Raji (cell line): ENCODE results near the gene ZFHX3.

ENCODE experiments used
- POLR2A ChIP-seq: IDR thresholded peaks from 2 replicates; pipeline ENCODE4 v1.6.1; 2011; ENCODE audit warnings: low read depth, low read length, control low read depth; ENCODE audit not compliant: insufficient read depth

ZFHX3 gene

GRCh38 chr16:72857834-72858664 is 189.9 kb downstream of the ZFHX3 start:
- no peak for TF ChIP-seq POLR2A

GRCh38 chr16:72856797-72857196 is 191.1 kb downstream of the ZFHX3 start:
- TF ChIP-seq POLR2A = no peak

- no peak for TF ChIP-seq POLR2A
These were observed 193.5 kb downstream of the ZFHX3 start for GRCh38 chr16:72854267-72854959.

- no peak for TF ChIP-seq POLR2A
These were observed 194.2 kb downstream of the ZFHX3 start for GRCh38 chr16:72853575-72854266.

GRCh38 chr16:72852421-72852820 is 195.5 kb downstream of the ZFHX3 start:
- TF ChIP-seq POLR2A = no peak

- no peak for TF ChIP-seq POLR2A
These were observed 197.1 kb downstream of the ZFHX3 start for GRCh38 chr16:72850853-72851252.

GRCh38 chr16:72850021-72850420 is 197.9 kb downstream of the ZFHX3 start:
- no peak for TF ChIP-seq POLR2A

GRCh38 chr16:72848759-72849664 is 198.9 kb downstream of the ZFHX3 start:
- TF ChIP-seq POLR2A = no peak

- no peak for TF ChIP-seq POLR2A
These were observed 199.9 kb downstream of the ZFHX3 start for GRCh38 chr16:72848028-72848400.

- no peak for TF ChIP-seq POLR2A
These were observed 200.5 kb downstream of the ZFHX3 start for GRCh38 chr16:72847187-72848027.

- no peak for TF ChIP-seq POLR2A
These were observed 201.3 kb downstream of the ZFHX3 start for GRCh38 chr16:72846594-72846993.

GRCh38 chr16:72845322-72846020 is 202.5 kb downstream of the ZFHX3 start:
- no peak for TF ChIP-seq POLR2A

GRCh38 chr16:72844225-72844920 is 203.6 kb downstream of the ZFHX3 start:
- no peak for TF ChIP-seq POLR2A
